ENCODE data around the gene GDA.

DNA sequence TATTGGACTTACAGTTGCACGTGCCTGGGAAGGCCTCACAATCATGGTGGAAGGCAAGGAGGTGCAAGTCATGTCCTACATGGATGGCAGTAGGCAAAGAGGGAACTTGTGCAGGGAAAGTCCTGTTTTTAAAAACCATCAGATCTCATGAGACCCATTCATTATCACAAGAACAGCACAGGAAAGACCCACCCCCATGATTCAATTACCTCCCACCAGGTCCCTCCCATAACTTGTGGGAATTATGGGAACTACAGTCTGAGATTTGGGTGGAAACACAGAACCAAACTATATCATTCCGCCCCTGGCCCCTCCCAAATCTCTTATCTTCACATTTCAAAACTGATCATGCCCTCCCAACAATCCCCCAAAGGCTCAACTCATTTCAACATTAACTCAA lies 140.2 kb downstream of the GDA start:
- no peak for TF ChIP-seq CTCF (IDR thresholded peaks at IDR 0.05)
- TF ChIP-seq POLR2A (IDR thresholded peaks at IDR 0.05): no peak

Measured in right lobe of liver (tissue), 4 donors.